HFF-Myc (cell line): ENCODE data around the gene ATP2B2.

Experiments used
- DNase-seq: peaks from one replicate; pipeline ENCODE4 v3.0.0-alpha.2; 2011; ENCODE audit warnings: low read depth; ENCODE audit errors: extremely low read depth
- H3K4me3 ChIP-seq: replicated peaks from 2 replicates; pipeline ENCODE4 v1.5.1; 2011; ENCODE audit warnings: low read depth, mild to moderate bottlenecking, control low read depth, low read length
- TF ChIP-seq, protein P1 (sequence below): IDR thresholded peaks from 2 replicates; pipeline ENCODE4 v1.5.1; 2012; ENCODE audit warnings: mild to moderate bottlenecking, low read depth, low read length, control low read depth; ENCODE audit errors: missing control alignments

Gene ATP2B2

DNA sequence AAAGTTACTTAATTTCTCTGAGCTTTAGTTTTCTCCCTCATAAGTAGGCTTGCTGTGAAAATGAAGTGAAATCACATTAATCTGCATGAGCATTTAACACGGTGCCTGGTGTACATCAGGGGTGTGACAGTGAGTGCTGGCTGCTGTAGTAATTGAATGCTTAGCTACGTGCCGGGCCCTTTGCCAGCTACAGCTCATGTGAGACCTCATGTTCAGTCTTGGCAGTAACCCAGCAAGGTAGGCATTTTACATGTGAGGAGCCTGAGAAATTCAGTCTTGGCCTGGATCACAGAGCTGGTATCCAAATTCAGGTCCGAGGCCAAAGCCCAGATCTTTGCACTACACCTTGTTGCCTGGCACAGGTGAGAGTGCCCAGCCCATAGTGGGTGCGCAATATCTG is 221.7 kb downstream of the ATP2B2 start:
- no peak for DNase-seq
- TF ChIP-seq, protein P1, sequence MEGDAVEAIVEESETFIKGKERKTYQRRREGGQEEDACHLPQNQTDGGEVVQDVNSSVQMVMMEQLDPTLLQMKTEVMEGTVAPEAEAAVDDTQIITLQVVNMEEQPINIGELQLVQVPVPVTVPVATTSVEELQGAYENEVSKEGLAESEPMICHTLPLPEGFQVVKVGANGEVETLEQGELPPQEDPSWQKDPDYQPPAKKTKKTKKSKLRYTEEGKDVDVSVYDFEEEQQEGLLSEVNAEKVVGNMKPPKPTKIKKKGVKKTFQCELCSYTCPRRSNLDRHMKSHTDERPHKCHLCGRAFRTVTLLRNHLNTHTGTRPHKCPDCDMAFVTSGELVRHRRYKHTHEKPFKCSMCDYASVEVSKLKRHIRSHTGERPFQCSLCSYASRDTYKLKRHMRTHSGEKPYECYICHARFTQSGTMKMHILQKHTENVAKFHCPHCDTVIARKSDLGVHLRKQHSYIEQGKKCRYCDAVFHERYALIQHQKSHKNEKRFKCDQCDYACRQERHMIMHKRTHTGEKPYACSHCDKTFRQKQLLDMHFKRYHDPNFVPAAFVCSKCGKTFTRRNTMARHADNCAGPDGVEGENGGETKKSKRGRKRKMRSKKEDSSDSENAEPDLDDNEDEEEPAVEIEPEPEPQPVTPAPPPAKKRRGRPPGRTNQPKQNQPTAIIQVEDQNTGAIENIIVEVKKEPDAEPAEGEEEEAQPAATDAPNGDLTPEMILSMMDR = no peak
- no peak overlapping the region for H3K4me3 ChIP-seq

DNA sequence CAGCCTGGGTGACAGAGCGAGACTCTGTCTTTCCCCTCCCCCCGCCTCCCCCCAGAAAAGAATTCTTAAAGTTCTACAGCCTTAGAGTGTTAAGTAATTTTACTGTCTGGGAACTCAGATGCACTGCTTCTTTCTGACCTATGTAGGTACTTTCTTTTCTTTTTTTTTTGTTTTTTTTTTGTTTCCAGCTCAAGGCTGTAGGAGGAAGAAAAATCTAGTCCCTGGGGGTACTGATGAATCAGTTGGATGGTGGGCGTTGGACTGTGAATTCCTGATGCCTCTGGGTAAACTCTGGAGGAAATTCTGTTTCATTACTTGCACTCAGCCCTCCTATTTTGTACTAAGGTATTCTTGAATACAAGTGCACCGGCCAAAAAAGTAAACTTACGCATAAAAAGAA is 223.4 kb downstream of the ATP2B2 start:
- H3K4me3 ChIP-seq = no peak overlapping the region
- TF ChIP-seq, protein P1 = no peak
- no peak for DNase-seq

DNA sequence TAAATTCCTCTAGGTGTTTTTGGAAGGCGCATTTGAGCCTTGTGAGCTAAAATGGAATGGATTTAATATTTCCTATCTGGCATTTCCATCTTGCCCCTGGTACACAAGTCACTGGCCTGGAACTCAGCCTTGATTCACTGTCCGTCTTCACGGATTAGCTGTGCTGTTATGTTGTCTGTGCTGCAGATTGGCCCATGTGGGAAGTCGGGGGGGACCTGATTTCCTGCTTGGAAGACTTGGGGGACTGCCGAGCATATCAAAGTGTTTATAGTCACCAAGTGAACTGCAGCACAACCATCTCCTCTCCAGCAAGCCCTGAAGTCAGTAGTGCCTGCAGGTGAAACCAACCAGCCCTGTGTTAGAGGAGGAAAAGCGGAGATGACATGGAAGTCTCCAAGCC is 224.8 kb downstream of the ATP2B2 start:
- TF ChIP-seq, protein P1 = no peak
- H3K4me3 ChIP-seq = no peak overlapping the region
- DNase-seq = no peak

DNA sequence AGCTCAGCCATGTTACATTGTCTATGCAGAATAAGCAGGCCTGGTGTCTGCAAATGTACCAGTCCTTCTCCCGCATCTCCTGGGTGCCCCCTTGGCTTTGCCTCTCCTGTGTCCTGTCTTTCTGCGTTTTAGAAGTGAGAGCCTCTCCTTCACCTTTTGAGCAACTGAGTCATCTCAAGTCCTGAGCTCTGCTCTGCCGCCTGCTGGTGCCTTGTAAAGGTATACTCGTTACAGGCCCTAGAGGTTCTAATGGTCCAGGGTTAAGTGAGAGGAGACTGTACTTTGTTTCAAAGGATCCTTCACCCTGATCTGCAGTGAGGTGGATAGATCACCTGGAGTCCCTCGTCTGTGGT is 225.2 kb downstream of the ATP2B2 start:
- DNase-seq = no peak
- no peak overlapping the region for H3K4me3 ChIP-seq
- TF ChIP-seq, protein P1 = no peak

DNA sequence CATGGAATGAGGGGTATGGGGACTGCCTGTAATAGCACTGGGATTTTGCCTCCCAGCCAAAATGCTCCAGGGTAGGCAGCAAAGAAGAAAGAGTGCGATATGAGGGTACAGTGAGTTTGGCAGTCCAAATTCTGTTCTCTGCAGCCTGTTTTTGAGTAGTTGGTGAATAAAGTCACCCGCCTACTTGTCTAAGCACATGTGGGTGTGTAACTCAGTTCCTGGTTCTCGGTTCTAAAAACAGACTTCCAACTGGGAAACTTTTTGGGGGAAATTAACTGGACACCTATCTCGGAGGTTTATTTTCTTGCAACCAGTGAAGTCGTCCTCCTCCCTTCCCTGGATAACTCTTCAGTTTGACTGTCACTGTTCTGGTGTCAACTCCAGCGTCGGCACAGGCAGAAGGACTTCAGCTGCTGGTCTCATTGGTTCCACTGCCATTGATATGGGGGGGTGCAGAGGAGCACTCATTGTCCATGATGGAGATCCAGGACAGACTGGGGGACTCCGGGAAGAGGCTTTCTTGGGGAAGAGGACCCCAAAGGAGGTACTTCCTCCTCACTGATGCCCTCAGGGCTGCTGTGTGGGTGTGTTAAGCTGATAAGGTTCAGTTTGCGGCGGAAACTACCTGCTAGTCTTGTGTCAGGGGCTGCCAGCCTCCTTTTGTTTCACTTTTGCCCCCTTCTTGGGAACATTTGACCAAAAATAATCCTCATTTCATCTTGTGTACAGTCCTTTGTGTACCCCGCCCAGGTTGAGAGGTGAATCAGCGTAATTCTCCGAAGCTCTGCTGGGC is 225.8 kb downstream of the ATP2B2 start:
- no peak for DNase-seq
- TF ChIP-seq, protein P1 = no peak
- H3K4me3 ChIP-seq = no peak overlapping the region

DNA sequence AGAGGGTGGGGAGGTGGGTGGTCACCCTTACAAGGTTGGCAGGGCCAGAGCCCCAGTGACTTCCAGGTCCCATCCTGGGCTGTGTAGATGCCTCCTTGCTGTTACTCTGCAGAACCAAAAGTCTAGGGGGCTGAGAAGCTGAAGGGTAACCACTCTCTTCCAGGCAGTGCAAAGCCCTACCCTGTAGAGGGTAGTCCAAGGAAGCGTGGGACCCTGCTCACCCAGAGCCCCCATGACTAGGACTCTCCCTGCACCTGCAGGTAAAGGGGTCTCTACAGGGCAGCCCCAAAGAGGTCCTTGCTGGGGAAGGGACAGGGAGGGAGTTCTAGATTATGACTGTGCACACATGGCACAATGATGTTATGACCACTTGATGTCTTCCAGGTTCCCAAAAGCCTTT is 226.9 kb downstream of the ATP2B2 start:
- no peak overlapping the region for H3K4me3 ChIP-seq
- TF ChIP-seq, protein P1 = no peak
- DNase-seq = no peak
